Measurements from ENCODE around the gene PCDHGA3.
"Not testable (repeated sequence)": the region's sequence is repeated elsewhere in the genome, so short reads cannot be mapped to it uniquely, and the experiment has no call there.

- not testable (repeated sequence) for TF ChIP-seq CTCF (conservative IDR thresholded peaks at IDR 0.05 in 1 of 2, IDR thresholded peaks at IDR 0.05 in 1 of 2; ENCODE audit: low read depth in 1 of 2, low read length in 2 of 2); EZH2 (IDR thresholded peaks at IDR 0.05; ENCODE audit: low read length, missing control alignments)
Observed at GRCh38 chr5:141394401-141395187, 51.0 kb downstream of the PCDHGA3 start.

Measured in fibroblast of lung (primary cell).